CD4-positive, alpha-beta T cell (primary cell): Measurements from ENCODE around the gene SAMD14. TPM values are rescaled to one million over a fixed set of nuclear protein-coding genes. Genes with fewer than 3 reads are reported as not detected.
A peak's percentile ranks its signal among the peaks of the same experiment; 100 is the strongest.

Source experiments
- ATAC-seq: fragments of 200-7000 bp; cut with Tn5 transposase; one replicate; pipeline ENCODE4 v1.10.0; 2022; ENCODE audit warnings: mild to moderate bottlenecking; ENCODE audit not compliant: poor library complexity
- CTCF ChIA-PET: fragments of 350-600 bp; sonication (Branson Sonifier 250); formaldehyde crosslinking; loops from one replicate; lab custom pipeline; 2021; ENCODE audit warnings: antibody characterized with exemption, inconsistent platforms; lab: Charles Lee
- POLR2A ChIA-PET: fragments of 350-600 bp; sonication (Branson Sonifier 250); formaldehyde crosslinking; loops from one replicate; lab custom pipeline; 2021; ENCODE audit warnings: antibody characterized with exemption, inconsistent platforms; lab: Charles Lee
- DNase-seq, 14 experiments: peaks; one replicate each; pipeline ENCODE4 v3.0.0-alpha.2; 2013 to 2020; ENCODE audit warnings: mixed read lengths in 2 of 14
- H3K27ac ChIP-seq, 2 donors: one replicate each; pipeline versions ENCODE4 v1.5.1 to v1.7.0; 2013; ENCODE audit warnings: low read length in 2 of 2, low read depth in 1 of 2, mild to moderate bottlenecking in 1 of 2
- H3K27me3 ChIP-seq, 2 experiments: 1 replicate in 1 of 2; 2 replicates in 1 of 2; pipeline versions ENCODE4 v1.6.1 to v1.7.0; 2013; ENCODE audit warnings: low read length in 2 of 2, control low read depth in 1 of 2, mild to moderate bottlenecking in 1 of 2, moderate library complexity in 1 of 2; ENCODE audit not compliant: insufficient read depth in 2 of 2, control insufficient read depth in 1 of 2
- H3K36me3 ChIP-seq: one replicate; pipeline ENCODE4 v1.6.1; 2013; ENCODE audit warnings: low read length, control low read depth; ENCODE audit not compliant: insufficient read depth
- H3K4me1 ChIP-seq: one replicate; pipeline ENCODE4 v1.6.1; 2013; ENCODE audit warnings: low read length, control low read depth; ENCODE audit not compliant: insufficient read depth
- H3K4me3 ChIP-seq: one replicate; pipeline ENCODE4 v1.5.1; 2013; ENCODE audit warnings: mild to moderate bottlenecking, low read length, moderate library complexity
- H3K9me3 ChIP-seq, 2 experiments: 1 replicate in 1 of 2; 2 replicates in 1 of 2; pipeline versions ENCODE4 v1.6.1 to v1.7.0; 2013; ENCODE audit warnings: low read length in 2 of 2, mild to moderate bottlenecking in 2 of 2, control low read depth in 1 of 2, moderate library complexity in 1 of 2; ENCODE audit not compliant: control insufficient read depth in 1 of 2, insufficient read depth in 1 of 2
- H3K27ac Mint-ChIP-seq: one replicate; pipeline ENCODE4 v1.8.0; 2020; ENCODE audit warnings: mixed read lengths
- H3K27me3 Mint-ChIP-seq: one replicate; pipeline ENCODE4 v1.8.0; 2021; ENCODE audit warnings: mixed read lengths
- H3K36me3 Mint-ChIP-seq: one replicate; pipeline ENCODE4 v1.8.0; 2021; ENCODE audit warnings: low read depth, mixed read lengths
- H3K4me1 Mint-ChIP-seq: one replicate; pipeline ENCODE4 v1.8.0; 2021; ENCODE audit warnings: low read depth, mixed read lengths
- H3K4me3 Mint-ChIP-seq: one replicate; pipeline ENCODE4 v1.8.0; 2020; ENCODE audit warnings: mild to moderate bottlenecking, mixed read lengths
- H3K9me3 Mint-ChIP-seq: one replicate; pipeline ENCODE4 v1.8.0; 2020; ENCODE audit warnings: mixed read lengths
- CTCF ChIP-seq: fragments of 200-600 bp; IDR thresholded peaks from one replicate; pipeline ENCODE4 v1.8.0; 2022; ENCODE audit warnings: antibody characterized with exemption, mild to moderate bottlenecking
- intact Hi-C, 2 experiments: fragments of 100-400 bp; cut with DNase I in 1 of 2; cut with micrococcal nuclease in 1 of 2; formaldehyde crosslinking; loops; one replicate each; pipeline versions ENCODE4 v1.15.1 to v1.9.0; 2023 to 2025; cut with DNase I, micrococcal nuclease
- total RNA-seq, 174 experiments: library from RNA in 2 of 174; stranded (reverse) in 2 of 174; gene quantifications; one replicate each; pipeline ENCODE4 v1.2.3 and lab custom pipeline; 2021 to 2026

The SAMD14 gene
- total RNA-seq, 2 experiments from 2014 or later, result 0.33 to 0.53 TPM

GRCh38 chr17:50169881-50170459 lies 40.0 kb upstream of the SAMD14 start:
- ATAC-seq, result no peak
- H3K27me3 Mint-ChIP-seq, result no peaks in the 10 kb centered on the region
- H3K36me3 Mint-ChIP-seq, result no peaks in the 10 kb centered on the region
- Histone ChIP-seq H3K27ac (no peak overlapping the region), H3K4me3 (no peak overlapping the region), H3K9me3 (no peaks in the 10 kb centered on the region), H3K4me1 (peaks cover 18% of the 10 kb centered on the region), H3K36me3 (no peaks in the 10 kb centered on the region), H3K27me3 (no peaks in the 10 kb centered on the region)
- ChIA-PET CTCF (interaction anchor here (0.6 to 1.9 kb wide), 15 partner anchors 8 to 128 kb away, joined by 3 to 8 read pairs (median 5); partner anchors contain the start of genes PDK2 and TMEM92), POLR2A (interaction anchor here (0.7 to 0.9 kb wide), 3 partner anchors 32 to 102 kb away, joined by 3 to 4 read pairs (median 3); partner anchors contain the start of genes COL1A1 and PDK2)
- no peak for TF ChIP-seq CTCF
- H3K9me3 Mint-ChIP-seq, result no peaks in the 10 kb centered on the region
- DNase-seq, result no peak
- H3K4me3 Mint-ChIP-seq, result no peak overlapping the region
- peaks cover 12% of the 10 kb centered on the region for H3K4me1 Mint-ChIP-seq
- H3K27ac Mint-ChIP-seq, result no peak overlapping the region
- intact Hi-C loops, result loop anchor here in 1 of 2 experiments (5.0 kb wide), 1 partner anchor 38 kb away; the partner anchor contains the start of gene SAMD14

- DNase-seq, result peak; percentile 32 to 84 (median 56)
- H3K27me3 Mint-ChIP-seq, result no peaks in the 10 kb centered on the region
- H3K4me1 ChIP-seq, result peaks cover 18% of the 10 kb centered on the region
- H3K27me3 ChIP-seq, result no peaks in the 10 kb centered on the region
- ChIA-PET POLR2A (interaction anchor here (0.7 to 0.9 kb wide), 3 partner anchors 32 to 103 kb away, joined by 3 to 4 read pairs (median 3); partner anchors contain the start of genes COL1A1 and PDK2), CTCF (interaction anchor here (0.6 to 1.9 kb wide), 15 partner anchors 8 to 129 kb away, joined by 3 to 8 read pairs (median 5); partner anchors contain the start of genes PDK2 and TMEM92)
- peaks cover 12% of the 10 kb centered on the region for H3K4me1 Mint-ChIP-seq
- H3K9me3 Mint-ChIP-seq, result no peaks in the 10 kb centered on the region
- intact Hi-C loops, result loop anchor here in 1 of 2 experiments (5.0 kb wide), 1 partner anchor 37 kb away; the partner anchor contains the start of gene SAMD14
- TF ChIP-seq CTCF, result peak; percentile 30
- H3K36me3 Mint-ChIP-seq, result no peaks in the 10 kb centered on the region
- peak; percentile 88 for ATAC-seq
- H3K4me3 Mint-ChIP-seq, result peak overlapping the region; percentile 63
- H3K27ac ChIP-seq, result no peak overlapping the region
- no peaks in the 10 kb centered on the region for H3K36me3 ChIP-seq
- H3K4me3 ChIP-seq, result peak overlapping the region; percentile 26
- peak overlapping the region; percentile 58 for H3K27ac Mint-ChIP-seq
- no peaks in the 10 kb centered on the region for H3K9me3 ChIP-seq
Observed at GRCh38 chr17:50169121-50169764, 39.3 kb upstream of the SAMD14 start.

GRCh38 chr17:50168319-50168718 lies 38.4 kb upstream of the SAMD14 start:
- no peaks in the 10 kb centered on the region for H3K36me3 ChIP-seq
- H3K27ac ChIP-seq, result no peak overlapping the region
- H3K4me1 Mint-ChIP-seq, result peaks cover 18% of the 10 kb centered on the region
- H3K36me3 Mint-ChIP-seq, result no peaks in the 10 kb centered on the region
- intact Hi-C loops, result loop anchor here in 1 of 2 experiments (5.0 kb wide), 1 partner anchor 36 kb away; the partner anchor contains the start of gene SAMD14
- no peak for TF ChIP-seq CTCF
- ATAC-seq (no peak), DNase-seq (no peak)
- H3K4me1 ChIP-seq, result peaks cover 18% of the 10 kb centered on the region
- peak overlapping the region; percentile 58 for H3K27ac Mint-ChIP-seq
- ChIA-PET CTCF (interaction anchor here (1.9 kb wide), 1 partner anchor 74 kb away, joined by 6 read pairs; the partner anchor contains the start of gene PDK2), POLR2A (no interaction called here)
- H3K9me3 Mint-ChIP-seq, result no peaks in the 10 kb centered on the region
- no peaks in the 10 kb centered on the region for H3K27me3 ChIP-seq
- no peak overlapping the region for H3K4me3 ChIP-seq
- H3K27me3 Mint-ChIP-seq, result no peaks in the 10 kb centered on the region
- no peaks in the 10 kb centered on the region for H3K9me3 ChIP-seq
- H3K4me3 Mint-ChIP-seq, result no peak overlapping the region
